Suprapubic skin (tissue), 4 donors: ENCODE results near the gene RNASE8. TPM values are rescaled to one million over a fixed set of nuclear protein-coding genes. Genes with fewer than 3 reads are reported as not detected.
A peak's percentile ranks its signal among the peaks of the same experiment; 100 is the strongest.

Experiments used
- DNase-seq, 2 donors: peaks; one replicate each; pipeline ENCODE4 v3.0.0-alpha.2; 2019; ENCODE audit warnings: low spot score in 2 of 2
- H3K27ac ChIP-seq: fragments of 200-600 bp; sonication (generic); one replicate; pipeline ENCODE4 v1.5.1; 2019
- H3K27me3 ChIP-seq: fragments of 200-600 bp; sonication (generic); one replicate; pipeline ENCODE4 v1.5.1; 2019
- H3K36me3 ChIP-seq: fragments of 200-600 bp; sonication (generic); one replicate; pipeline ENCODE4 v1.5.1; 2019
- H3K4me1 ChIP-seq: fragments of 200-600 bp; sonication (generic); one replicate; pipeline ENCODE4 v1.5.1; 2019
- H3K4me3 ChIP-seq: fragments of 200-600 bp; sonication (generic); one replicate; pipeline ENCODE4 v1.5.1; 2019; ENCODE audit warnings: mild to moderate bottlenecking
- H3K9me3 ChIP-seq: fragments of 200-600 bp; sonication (generic); one replicate; pipeline ENCODE4 v1.5.1; 2019
- EP300 ChIP-seq: sonication (generic); formaldehyde crosslinking; IDR thresholded peaks from one replicate; pipeline ENCODE4 v1.6.1; 2017; ENCODE audit warnings: antibody characterized with exemption
- POLR2A ChIP-seq, 2 donors: fragments of 450-650 bp; IDR thresholded peaks; one replicate each; pipeline ENCODE4 v1.6.1; 2017; ENCODE audit warnings: antibody characterized with exemption in 2 of 2, mild to moderate bottlenecking in 2 of 2, moderate library complexity in 2 of 2
- POLR2AphosphoS5 ChIP-seq, 3 donors: sonication (generic); formaldehyde crosslinking; IDR thresholded peaks; one replicate each; pipeline ENCODE4 v1.6.1; 2017; ENCODE audit warnings: antibody characterized with exemption in 3 of 3
- WGBS: methylation state at CpG from one replicate; pipeline ENCODE4 v1.1.5; 2018; 5-methylcytosine and 5-hydroxymethylcytosine counted together
- total RNA-seq, 4 donors: library from RNA; depleted of rRNA; stranded (reverse); fragments of >200 nt; gene quantifications; one replicate each; pipeline ENCODE4 v1.1.0, GENCODE V29; 2016
- TF ChIP-seq, protein P1 (sequence below), 2 donors: fragments of 200-600 bp in 1 of 2; fragments of 450-650 bp in 1 of 2; sonication (generic) in 1 of 2; IDR thresholded peaks; one replicate each; pipeline ENCODE4 v1.5.1; 2016 to 2019; ENCODE audit warnings: antibody characterized with exemption in 2 of 2, mild to moderate bottlenecking in 1 of 2, moderate library complexity in 1 of 2

The RNASE8 gene
- total RNA-seq, 4 donors from 2014 or later = not detected

DNA sequence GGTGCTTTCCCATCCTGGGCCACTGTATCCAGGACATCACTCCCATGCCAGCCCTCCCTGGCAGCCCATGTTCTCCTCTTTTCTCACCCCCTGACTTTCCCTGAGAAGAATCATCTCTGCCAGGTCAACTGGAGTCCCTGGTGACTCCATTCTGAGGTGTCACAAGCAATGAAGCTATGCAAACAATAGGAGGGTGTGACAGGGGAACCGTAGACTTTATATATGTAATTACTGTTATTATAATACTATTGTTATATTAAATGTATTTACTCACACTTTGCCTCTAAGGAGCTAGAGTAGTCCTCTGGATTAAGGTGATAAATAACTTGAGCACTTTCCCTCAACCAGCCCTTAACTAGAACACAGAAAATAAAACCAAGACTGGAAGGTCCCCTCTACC lies 31.6 kb downstream of the RNASE8 start:
- H3K27ac ChIP-seq = no peak overlapping the region
- DNase-seq = no peak
- peaks cover 32% of the 10 kb centered on the region for H3K4me1 ChIP-seq
- H3K9me3 ChIP-seq = no peaks in the 10 kb centered on the region
- TF ChIP-seq EP300 = no peak
- TF ChIP-seq, protein P1, sequence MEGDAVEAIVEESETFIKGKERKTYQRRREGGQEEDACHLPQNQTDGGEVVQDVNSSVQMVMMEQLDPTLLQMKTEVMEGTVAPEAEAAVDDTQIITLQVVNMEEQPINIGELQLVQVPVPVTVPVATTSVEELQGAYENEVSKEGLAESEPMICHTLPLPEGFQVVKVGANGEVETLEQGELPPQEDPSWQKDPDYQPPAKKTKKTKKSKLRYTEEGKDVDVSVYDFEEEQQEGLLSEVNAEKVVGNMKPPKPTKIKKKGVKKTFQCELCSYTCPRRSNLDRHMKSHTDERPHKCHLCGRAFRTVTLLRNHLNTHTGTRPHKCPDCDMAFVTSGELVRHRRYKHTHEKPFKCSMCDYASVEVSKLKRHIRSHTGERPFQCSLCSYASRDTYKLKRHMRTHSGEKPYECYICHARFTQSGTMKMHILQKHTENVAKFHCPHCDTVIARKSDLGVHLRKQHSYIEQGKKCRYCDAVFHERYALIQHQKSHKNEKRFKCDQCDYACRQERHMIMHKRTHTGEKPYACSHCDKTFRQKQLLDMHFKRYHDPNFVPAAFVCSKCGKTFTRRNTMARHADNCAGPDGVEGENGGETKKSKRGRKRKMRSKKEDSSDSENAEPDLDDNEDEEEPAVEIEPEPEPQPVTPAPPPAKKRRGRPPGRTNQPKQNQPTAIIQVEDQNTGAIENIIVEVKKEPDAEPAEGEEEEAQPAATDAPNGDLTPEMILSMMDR (IDR thresholded peaks at IDR 0.05) = no peak
- TF ChIP-seq POLR2AphosphoS5 (IDR thresholded peaks at IDR 0.05) = no peak
- no peak for TF ChIP-seq POLR2A (IDR thresholded peaks at IDR 0.05)
- H3K4me3 ChIP-seq = no peak overlapping the region
- WGBS = 53% methylated on average over 1 of the region's 1 CpG
- peaks cover 61% of the 10 kb centered on the region for H3K36me3 ChIP-seq
- H3K27me3 ChIP-seq = no peaks in the 10 kb centered on the region

DNA sequence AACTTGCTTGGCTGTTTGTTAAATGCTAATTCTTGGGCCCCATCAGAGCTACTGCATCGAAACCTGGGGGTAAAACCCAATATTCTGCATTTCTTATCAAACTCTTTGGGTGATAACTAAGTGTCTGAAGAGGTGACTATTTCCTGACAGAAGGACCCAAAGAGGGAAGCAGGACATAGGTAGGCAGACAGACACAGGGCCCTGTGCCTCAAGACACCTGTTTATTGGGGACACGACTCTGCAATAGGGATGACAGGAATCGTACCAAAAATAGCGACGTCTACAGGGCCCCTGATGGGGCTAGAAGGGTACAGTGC lies 32.2 kb downstream of the RNASE8 start:
- Histone ChIP-seq H3K36me3 (peaks cover 58% of the 10 kb centered on the region), H3K9me3 (no peaks in the 10 kb centered on the region), H3K4me3 (no peak overlapping the region), H3K4me1 (peaks cover 33% of the 10 kb centered on the region), H3K27me3 (no peaks in the 10 kb centered on the region), H3K27ac (no peak overlapping the region)
- WGBS = 92% methylated on average over 5 of the region's 5 CpGs
- DNase-seq = no peak
- TF ChIP-seq, protein P1 (IDR thresholded peaks at IDR 0.05) = no peak
- TF ChIP-seq EP300 (no peak), POLR2A (IDR thresholded peaks at IDR 0.05) (no peak)

DNA sequence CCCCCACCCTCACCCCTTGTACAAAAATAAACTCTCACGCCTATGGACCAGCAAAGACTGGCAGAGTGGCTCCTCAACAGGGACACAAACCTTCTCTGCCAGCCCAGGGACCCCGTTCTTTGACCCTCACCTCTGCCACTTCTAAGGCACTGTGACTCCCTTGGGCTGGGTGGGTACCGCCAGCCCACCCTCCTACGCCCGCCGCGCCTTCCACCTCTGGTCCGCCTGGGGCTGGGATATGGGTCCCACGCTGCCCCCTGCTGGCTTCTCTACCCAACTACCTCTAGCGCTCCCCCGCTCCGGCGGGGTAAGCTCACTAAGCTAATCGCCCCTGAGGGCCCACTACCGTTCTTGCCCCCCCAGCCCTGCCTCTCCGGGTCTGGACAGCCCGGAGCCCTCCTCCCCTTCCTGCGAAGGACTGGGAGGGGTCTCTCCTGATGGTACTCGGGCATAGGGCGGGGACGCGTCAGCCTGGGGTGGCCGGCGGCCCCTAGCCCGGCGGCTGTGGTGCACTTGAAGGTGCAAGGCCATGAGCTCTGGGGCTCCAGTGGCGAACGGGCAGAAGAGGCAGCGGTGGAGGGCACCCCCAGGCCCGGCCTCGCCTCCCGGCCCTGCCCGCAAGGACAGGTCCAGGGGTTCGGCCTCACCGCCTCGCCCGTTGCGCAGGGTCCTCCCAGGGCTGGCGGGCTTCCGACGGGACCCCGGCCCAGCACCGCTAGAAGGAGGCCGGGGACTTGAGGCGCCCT lies 32.7 kb downstream of the RNASE8 start:
- no peaks in the 10 kb centered on the region for H3K27me3 ChIP-seq
- no peak overlapping the region for H3K27ac ChIP-seq
- no peak for DNase-seq
- H3K36me3 ChIP-seq = peaks cover 52% of the 10 kb centered on the region
- H3K9me3 ChIP-seq = no peaks in the 10 kb centered on the region
- 84% methylated on average over 26 of the region's 45 CpGs for WGBS
- TF ChIP-seq POLR2A (IDR thresholded peaks at IDR 0.05) = no peak
- TF ChIP-seq, protein P1 (IDR thresholded peaks at IDR 0.05) = peak in 1 of 2 donors; percentile 23
- H3K4me3 ChIP-seq = no peak overlapping the region
- H3K4me1 ChIP-seq = peaks cover 28% of the 10 kb centered on the region

DNA sequence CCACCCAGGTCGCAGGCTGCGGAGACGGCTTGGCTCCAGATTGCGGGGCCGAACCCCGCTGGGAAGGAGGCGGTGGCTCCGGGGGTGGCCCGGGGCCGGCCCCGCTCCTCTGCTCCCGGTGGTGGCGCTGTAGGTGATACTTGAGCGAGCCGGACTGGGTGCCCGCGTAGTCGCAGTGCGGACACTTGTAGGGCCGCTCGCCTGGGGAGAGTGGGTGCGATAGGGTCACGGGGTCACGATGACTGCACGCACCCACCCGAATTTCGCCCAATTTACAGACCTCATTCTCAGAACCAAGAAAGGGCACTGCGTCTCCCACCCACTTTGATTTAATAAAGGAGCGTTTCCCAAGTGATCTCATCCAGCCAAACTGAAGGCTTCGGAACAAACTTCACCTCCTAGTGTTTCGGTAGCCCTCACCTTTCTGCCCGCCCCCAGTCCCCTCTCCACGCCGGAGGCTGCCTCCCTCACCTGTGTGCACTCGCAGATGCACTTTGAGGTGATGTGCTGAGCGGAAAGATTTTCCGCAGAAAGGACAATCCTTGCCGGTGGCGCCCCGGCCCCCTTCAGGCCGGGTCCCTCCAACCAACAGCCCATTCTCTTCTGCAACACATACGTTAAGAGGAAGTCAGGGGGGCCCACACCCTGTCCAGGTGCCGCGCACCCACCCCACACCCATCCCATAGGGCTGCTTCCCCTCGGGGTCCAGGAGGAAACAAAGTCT lies 33.5 kb downstream of the RNASE8 start:
- Histone ChIP-seq H3K27me3 (no peaks in the 10 kb centered on the region), H3K4me3 (no peak overlapping the region), H3K9me3 (no peaks in the 10 kb centered on the region), H3K36me3 (peaks cover 46% of the 10 kb centered on the region), H3K4me1 (peaks cover 28% of the 10 kb centered on the region), H3K27ac (no peak overlapping the region)
- WGBS = 92% methylated on average over 42 of the region's 45 CpGs
- TF ChIP-seq EP300 (no peak), POLR2A (IDR thresholded peaks at IDR 0.05) (no peak), POLR2AphosphoS5 (IDR thresholded peaks at IDR 0.05) (no peak)
- TF ChIP-seq, protein P1 (IDR thresholded peaks at IDR 0.05) = no peak
- no peak for DNase-seq

DNA sequence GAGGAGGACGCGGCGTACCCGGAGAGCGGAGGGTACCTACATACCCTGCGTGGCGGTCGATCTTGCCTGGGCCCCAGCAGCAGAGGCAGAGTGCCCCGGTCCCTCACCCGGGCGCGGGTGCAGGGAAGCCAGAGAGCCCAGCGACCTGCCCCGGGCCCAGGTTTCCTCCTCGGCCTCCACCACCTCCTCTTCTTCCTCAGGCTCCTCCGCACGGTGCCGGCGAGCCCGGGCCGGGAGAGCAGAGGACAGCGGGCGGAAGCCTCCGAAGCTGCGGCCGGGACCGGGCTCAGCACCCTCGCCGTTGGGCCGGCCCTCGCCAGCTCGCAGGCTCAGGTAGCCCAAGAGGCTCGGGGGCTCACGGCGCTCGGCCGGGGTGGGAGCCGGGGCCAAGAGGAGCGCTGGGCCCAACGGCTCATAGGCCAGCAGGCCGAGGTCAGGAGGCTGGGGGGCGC lies 34.2 kb downstream of the RNASE8 start:
- Histone ChIP-seq H3K4me3 (no peak overlapping the region), H3K27ac (no peak overlapping the region), H3K27me3 (no peaks in the 10 kb centered on the region), H3K4me1 (peaks cover 35% of the 10 kb centered on the region), H3K9me3 (no peaks in the 10 kb centered on the region), H3K36me3 (peaks cover 46% of the 10 kb centered on the region)
- TF ChIP-seq EP300 (no peak), POLR2A (IDR thresholded peaks at IDR 0.05) (no peak), POLR2AphosphoS5 (IDR thresholded peaks at IDR 0.05) (no peak)
- TF ChIP-seq, protein P1 (IDR thresholded peaks at IDR 0.05) = no peak
- DNase-seq = no peak
- WGBS = 90% methylated on average over 25 of the region's 42 CpGs
